ENCODE results near the gene MLXIP.

GRCh38 chr12:122137681-122138080 is 59.1 kb downstream of the MLXIP start:
- TF ChIP-seq, protein P1, sequence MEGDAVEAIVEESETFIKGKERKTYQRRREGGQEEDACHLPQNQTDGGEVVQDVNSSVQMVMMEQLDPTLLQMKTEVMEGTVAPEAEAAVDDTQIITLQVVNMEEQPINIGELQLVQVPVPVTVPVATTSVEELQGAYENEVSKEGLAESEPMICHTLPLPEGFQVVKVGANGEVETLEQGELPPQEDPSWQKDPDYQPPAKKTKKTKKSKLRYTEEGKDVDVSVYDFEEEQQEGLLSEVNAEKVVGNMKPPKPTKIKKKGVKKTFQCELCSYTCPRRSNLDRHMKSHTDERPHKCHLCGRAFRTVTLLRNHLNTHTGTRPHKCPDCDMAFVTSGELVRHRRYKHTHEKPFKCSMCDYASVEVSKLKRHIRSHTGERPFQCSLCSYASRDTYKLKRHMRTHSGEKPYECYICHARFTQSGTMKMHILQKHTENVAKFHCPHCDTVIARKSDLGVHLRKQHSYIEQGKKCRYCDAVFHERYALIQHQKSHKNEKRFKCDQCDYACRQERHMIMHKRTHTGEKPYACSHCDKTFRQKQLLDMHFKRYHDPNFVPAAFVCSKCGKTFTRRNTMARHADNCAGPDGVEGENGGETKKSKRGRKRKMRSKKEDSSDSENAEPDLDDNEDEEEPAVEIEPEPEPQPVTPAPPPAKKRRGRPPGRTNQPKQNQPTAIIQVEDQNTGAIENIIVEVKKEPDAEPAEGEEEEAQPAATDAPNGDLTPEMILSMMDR (IDR thresholded peaks at IDR 0.05), result no peak
- TF ChIP-seq POLR2A (IDR thresholded peaks at IDR 0.05), result no peak
